22Rv1 (cell line): ENCODE measurements around the gene AJUBA.

Experiments used
- ZFX ChIP-seq: fragments of 450-650 bp; IDR thresholded peaks from 2 replicates; pipeline ENCODE4 v1.6.1; 2017; ENCODE audit warnings: antibody characterized with exemption, borderline replicate concordance
- TF ChIP-seq, protein P1 (sequence below): fragments of 450-650 bp; IDR thresholded peaks from 2 replicates; pipeline ENCODE4 v1.5.1; 2017; ENCODE audit warnings: mild to moderate bottlenecking

DNA sequence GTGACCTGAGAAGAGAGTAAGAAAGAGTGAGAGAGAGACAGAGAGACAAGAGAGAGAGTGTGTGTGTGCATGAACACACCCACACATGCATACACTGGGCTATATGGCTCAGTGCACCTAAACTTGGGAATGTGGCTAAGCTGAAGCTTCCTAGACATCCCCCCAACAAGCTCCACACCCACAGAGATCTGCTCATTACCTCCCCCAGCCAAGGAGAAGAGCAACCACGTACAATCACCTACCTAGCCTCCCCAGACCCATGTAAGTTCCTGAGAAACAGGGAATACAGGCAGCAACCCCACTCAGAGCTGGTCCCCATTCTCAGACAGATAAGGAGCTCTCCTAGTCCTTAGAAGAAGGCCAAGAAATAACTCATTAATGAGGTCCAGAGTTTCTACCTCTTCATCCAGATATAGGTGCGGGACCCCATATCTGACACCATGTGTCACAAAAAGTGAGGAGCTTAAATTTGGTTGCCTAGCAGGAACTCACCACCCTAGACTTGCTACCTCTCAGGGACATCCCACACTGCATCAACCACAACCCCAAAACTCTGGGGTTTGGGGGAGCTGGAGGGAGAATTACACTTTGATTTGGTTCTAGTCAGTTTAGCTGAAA lies 9.9 kb downstream of the AJUBA start:
- TF ChIP-seq, protein P1, sequence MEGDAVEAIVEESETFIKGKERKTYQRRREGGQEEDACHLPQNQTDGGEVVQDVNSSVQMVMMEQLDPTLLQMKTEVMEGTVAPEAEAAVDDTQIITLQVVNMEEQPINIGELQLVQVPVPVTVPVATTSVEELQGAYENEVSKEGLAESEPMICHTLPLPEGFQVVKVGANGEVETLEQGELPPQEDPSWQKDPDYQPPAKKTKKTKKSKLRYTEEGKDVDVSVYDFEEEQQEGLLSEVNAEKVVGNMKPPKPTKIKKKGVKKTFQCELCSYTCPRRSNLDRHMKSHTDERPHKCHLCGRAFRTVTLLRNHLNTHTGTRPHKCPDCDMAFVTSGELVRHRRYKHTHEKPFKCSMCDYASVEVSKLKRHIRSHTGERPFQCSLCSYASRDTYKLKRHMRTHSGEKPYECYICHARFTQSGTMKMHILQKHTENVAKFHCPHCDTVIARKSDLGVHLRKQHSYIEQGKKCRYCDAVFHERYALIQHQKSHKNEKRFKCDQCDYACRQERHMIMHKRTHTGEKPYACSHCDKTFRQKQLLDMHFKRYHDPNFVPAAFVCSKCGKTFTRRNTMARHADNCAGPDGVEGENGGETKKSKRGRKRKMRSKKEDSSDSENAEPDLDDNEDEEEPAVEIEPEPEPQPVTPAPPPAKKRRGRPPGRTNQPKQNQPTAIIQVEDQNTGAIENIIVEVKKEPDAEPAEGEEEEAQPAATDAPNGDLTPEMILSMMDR: no peak
- TF ChIP-seq ZFX: no peak
